Activated CD8-positive, alpha-beta memory T cell treated with anti-CD3 and anti-CD28 coated beads, Interleukin-2, amount 50 U/mL, for 1 hour (primary cell): ENCODE data around the gene TNFRSF19.

Source experiments
- DNase-seq: peaks from one replicate; pipeline ENCODE4 v3.0.0-alpha.2; 2020; ENCODE audit errors: extremely low read depth

The TNFRSF19 gene

DNA sequence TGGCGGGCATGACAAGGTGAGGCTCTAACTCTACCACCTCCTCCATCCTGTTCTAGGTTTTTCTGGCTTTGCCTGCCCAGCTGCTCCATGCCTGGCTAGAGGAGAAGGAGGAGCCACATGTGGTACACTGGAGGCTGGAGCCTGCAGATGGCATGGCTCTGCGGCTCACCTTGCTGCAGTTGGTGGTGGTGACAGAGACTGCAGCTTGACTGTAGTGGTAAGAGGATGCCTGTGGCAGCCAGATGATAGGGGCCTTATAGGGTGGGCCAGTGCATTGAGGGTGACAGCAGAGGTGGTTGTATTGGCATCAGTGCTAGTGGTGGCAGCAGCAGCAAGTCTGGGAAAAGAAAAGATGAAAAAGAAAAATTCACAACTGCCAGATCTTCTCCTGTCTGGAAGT is 146.2 kb downstream of the TNFRSF19 start:
- DNase-seq = no peak

DNA sequence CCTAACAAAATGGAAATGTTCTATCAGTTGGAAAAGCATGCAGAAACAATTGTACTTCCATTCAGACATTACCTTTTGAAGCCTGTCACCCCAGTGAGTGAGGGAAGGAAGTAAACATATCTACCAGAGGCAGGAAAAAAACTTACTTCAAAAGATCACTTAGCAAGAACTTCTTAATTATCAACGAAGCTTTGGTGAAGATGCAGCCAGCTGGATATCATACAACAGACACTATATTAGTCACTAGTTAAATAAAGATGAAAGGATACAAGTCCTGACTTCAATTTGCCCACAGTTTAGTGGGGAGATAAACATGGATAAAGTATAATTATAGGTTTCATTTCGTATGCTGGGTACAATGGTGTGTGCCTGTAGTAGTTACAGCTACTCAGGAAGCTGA is 148.8 kb downstream of the TNFRSF19 start:
- no peak for DNase-seq

- no peak for DNase-seq
Observed at GRCh38 chr13:23722726-23723453, 152.7 kb downstream of the TNFRSF19 start.

DNA sequence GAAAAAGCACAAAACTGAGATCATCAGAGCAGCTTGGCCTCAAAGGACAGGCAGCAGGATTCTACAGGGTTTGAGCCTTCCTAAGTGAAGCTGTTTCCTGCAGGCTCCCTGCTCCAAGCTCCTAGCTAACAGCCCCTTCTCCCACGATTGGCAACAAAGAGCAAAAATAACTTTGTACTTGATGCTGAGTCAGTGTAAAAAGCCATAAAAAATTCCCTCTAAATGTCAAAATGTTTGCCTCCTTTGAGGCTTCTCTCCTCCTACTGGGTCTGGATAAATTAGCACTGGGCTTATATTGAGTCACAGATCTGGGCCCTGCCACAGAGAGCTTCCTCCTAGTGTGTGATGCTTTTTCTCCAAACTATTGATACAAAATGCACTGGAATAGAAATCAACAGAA is 153.3 kb downstream of the TNFRSF19 start:
- DNase-seq = no peak

DNA sequence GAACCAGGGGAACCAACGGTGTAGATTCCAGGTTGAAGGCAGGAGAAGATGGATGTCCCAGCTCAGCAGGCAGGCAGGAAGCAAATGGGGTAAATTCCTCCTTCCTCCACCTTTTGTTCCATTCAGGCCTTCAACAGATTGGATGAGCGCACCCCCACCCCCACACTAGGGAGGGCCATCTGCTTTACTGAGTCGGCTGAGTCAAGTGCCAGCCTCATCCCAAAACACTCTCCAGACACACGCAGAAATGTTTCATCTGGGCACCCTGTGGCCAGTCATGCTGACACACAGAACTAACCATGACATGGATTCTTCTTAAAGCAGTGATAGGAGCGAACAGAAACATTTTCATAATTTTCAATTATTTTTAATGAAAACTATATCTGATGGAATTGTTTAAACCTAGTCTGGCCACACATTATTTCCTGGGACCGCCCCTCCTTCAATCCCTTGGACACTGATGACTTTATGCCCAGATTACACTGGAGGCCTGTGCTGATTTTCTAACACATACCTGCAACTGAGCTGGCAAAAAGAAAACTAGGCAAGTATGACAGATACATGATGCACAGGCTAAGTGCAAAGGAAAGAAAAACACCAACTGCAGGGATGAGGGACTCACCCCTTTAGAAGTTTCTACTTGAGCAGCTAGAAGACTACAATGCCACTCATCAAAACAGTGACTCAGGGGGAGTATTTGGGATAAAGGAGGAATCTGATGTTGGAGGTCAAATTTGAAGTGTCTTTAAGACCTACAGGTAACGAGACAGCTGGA is 154.2 kb downstream of the TNFRSF19 start:
- DNase-seq = no peak
